Right lobe of liver (tissue), 6 donors: ENCODE data around the gene AKNA. TPM values are rescaled to one million over a fixed set of nuclear protein-coding genes. Genes with fewer than 3 reads are reported as not detected.

Source experiments
- ATAC-seq, 4 donors: fragments of 200-7000 bp; cut with Tn5 transposase; one replicate each; pipeline ENCODE4 v1.9.1; 2020; ENCODE audit warnings: mild to moderate bottlenecking in 4 of 4, moderate library complexity in 4 of 4
- DNase-seq, 3 donors: peaks; one replicate each; pipeline ENCODE4 v3.0.0-alpha.2; 2020
- H3K27ac ChIP-seq, 3 donors: fragments of 200-600 bp; one replicate each; pipeline ENCODE4 v1.8.0; 2022
- H3K27me3 ChIP-seq, 2 donors: fragments of 200-600 bp; one replicate each; pipeline ENCODE4 v1.8.0; 2022
- H3K36me3 ChIP-seq, 4 donors: fragments of 200-600 bp; sonication (generic) in 1 of 4; one replicate each; pipeline versions ENCODE4 v1.5.1 to v1.8.0; 2017 to 2022; ENCODE audit warnings: control low read depth in 1 of 4
- H3K4me1 ChIP-seq, 4 donors: fragments of 200-600 bp; sonication (generic) in 1 of 4; one replicate each; pipeline versions ENCODE4 v1.5.1 to v1.8.0; 2017 to 2022; ENCODE audit warnings: control low read depth in 1 of 4
- H3K4me3 ChIP-seq, 3 donors: fragments of 200-600 bp; one replicate each; pipeline ENCODE4 v1.8.0; 2022
- H3K9me3 ChIP-seq, 4 donors: fragments of 200-600 bp; sonication (generic) in 1 of 4; one replicate each; pipeline versions ENCODE4 v1.5.1 to v1.8.0; 2017 to 2022; ENCODE audit warnings: control low read depth in 1 of 4
- POLR2A ChIP-seq: fragments of 450-650 bp; IDR thresholded peaks from one replicate; pipeline ENCODE4 v1.6.1; 2017; ENCODE audit warnings: antibody characterized with exemption, mild to moderate bottlenecking
- WGBS: methylation state at CpG from one replicate; pipeline ENCODE4 v1.1.6; 2018; ENCODE audit warnings: low coverage, low lambda C conversion rate; ENCODE audit not compliant: insufficient coverage; ENCODE audit errors: missing lambda C conversion rate; 5-methylcytosine and 5-hydroxymethylcytosine counted together
- intact Hi-C, 2 donors: fragments of 100-400 bp; cut with DNase I; formaldehyde crosslinking; loops; one replicate each; pipeline versions ENCODE4 v1.11.2 to v1.14.1; 2022
- total RNA-seq, 6 experiments: library from RNA; depleted of rRNA in 2 of 6; stranded (reverse); fragments of >200 nt in 2 of 6; fragmentation: NEBNext Ultra II Directional in 3 of 6; extraction: Animal tissue kit (Norgen Biotek cat#: 25700) in 3 of 6; gene quantifications; one replicate each; pipeline versions ENCODE4 v1.1.0 to v1.2.4, GENCODE V29; 2016 to 2023
- TF ChIP-seq, protein P1 (sequence below), 4 donors: fragments of 200-600 bp in 3 of 4; fragments of 450-650 bp in 1 of 4; IDR thresholded peaks; one replicate each; pipeline versions ENCODE4 v1.5.1 to v1.8.0; 2016 to 2022; ENCODE audit warnings: antibody characterized with exemption in 4 of 4, mild to moderate bottlenecking in 2 of 4
- donor health status: DM: no; HTN: yes; CAD: no.
- donor health status: DM: no; HTN: no; CAD: no.
- donor health status: DM: no; HTN: no; CAD: no.
- donor health status: DM: no; HTN: yes; CAD: no.
- donor health status: DM: no; HTN: yes; CAD: no.

The AKNA gene
- total RNA-seq, 6 experiments from 2014 or later, result 4.7 to 15.1 (median 9.8) TPM

DNA sequence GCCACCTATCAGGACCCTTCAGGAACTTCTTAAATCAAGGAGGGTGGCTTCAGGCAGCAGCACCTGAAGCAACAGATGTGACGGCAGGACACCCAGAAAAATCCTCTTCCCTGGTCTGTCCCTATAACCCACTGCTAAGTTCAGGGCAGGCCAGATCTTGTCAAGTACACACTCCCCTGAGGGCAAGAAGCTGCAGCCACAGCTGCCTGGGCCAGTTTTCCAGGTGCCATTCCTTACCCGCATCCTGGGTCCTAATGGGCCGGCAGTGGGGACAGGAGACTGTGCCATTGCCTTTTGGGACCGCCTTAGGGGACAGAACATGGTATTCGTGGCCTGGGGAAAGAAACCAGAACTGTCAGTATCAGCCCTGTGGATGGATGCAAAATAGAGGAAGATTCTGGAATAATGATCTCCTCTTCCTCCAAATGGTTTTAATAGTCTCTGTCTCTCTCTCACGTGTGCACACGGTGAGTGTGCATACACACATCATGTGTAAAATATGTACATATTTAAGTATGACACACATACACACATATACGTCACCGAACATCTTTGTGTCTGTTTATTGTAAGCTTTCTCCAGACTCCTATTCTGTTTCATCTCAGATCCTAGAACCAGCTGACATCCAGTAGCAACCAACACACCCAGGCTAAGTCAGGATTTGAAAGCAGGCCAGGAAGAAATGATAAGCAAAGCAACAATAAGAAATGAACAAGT lies 44.2 kb downstream of the AKNA start:
- intact Hi-C loops, result no loop called here
- no peak for ATAC-seq
- no peaks in the 10 kb centered on the region for H3K9me3 ChIP-seq
- H3K36me3 ChIP-seq, result peaks cover 7 to 80% (median 28%) of the 10 kb centered on the region in 4 donors
- DNase-seq, result no peak
- 91% methylated on average over 8 of the region's 9 CpGs for WGBS
- H3K4me3 ChIP-seq, result no peak overlapping the region
- no peak overlapping the region for H3K27ac ChIP-seq
- TF ChIP-seq, protein P1, sequence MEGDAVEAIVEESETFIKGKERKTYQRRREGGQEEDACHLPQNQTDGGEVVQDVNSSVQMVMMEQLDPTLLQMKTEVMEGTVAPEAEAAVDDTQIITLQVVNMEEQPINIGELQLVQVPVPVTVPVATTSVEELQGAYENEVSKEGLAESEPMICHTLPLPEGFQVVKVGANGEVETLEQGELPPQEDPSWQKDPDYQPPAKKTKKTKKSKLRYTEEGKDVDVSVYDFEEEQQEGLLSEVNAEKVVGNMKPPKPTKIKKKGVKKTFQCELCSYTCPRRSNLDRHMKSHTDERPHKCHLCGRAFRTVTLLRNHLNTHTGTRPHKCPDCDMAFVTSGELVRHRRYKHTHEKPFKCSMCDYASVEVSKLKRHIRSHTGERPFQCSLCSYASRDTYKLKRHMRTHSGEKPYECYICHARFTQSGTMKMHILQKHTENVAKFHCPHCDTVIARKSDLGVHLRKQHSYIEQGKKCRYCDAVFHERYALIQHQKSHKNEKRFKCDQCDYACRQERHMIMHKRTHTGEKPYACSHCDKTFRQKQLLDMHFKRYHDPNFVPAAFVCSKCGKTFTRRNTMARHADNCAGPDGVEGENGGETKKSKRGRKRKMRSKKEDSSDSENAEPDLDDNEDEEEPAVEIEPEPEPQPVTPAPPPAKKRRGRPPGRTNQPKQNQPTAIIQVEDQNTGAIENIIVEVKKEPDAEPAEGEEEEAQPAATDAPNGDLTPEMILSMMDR (IDR thresholded peaks at IDR 0.05), result no peak
- TF ChIP-seq POLR2A, result no peak
- no peaks in the 10 kb centered on the region for H3K4me1 ChIP-seq
- no peaks in the 10 kb centered on the region for H3K27me3 ChIP-seq

GRCh38 chr9:114342755-114343440 lies 44.9 kb downstream of the AKNA start:
- no peak for ATAC-seq
- Histone ChIP-seq H3K4me1 (no peaks in the 10 kb centered on the region), H3K27ac (no peak overlapping the region), H3K27me3 (no peaks in the 10 kb centered on the region), H3K36me3 (peaks cover 7 to 75% (median 25%) of the 10 kb centered on the region in 4 donors), H3K4me3 (no peak overlapping the region), H3K9me3 (no peaks in the 10 kb centered on the region)
- intact Hi-C loops, result no loop called here
- TF ChIP-seq POLR2A, result no peak
- TF ChIP-seq, protein P1 (IDR thresholded peaks at IDR 0.05), result no peak
- no peak for DNase-seq
- whole genome bisulfite sequencing, result 75% methylated on average over 3 of the region's 5 CpGs

DNA sequence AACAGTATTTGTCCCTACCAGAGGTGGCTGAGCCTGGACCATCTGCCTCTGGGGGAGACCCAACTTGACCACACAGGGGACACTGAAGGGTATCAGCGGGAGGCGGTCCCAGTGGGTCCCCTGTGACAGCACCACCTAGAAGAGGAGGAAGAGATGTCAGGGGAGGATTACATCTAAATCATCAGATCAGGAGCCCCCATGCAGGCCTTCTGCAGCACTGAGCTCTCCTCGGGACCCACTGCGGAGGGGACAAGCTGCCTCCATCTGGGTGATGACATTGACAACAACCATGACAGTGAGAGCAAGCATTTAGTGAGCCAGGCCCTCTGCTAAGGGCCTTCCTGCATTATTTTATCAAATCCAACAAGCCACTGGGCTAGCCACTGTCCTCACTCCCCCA lies 45.8 kb downstream of the AKNA start:
- H3K27ac ChIP-seq, result no peak overlapping the region
- 100% methylated on average over 1 of the region's 4 CpGs for WGBS
- peaks cover 7 to 70% (median 21%) of the 10 kb centered on the region in 4 donors for H3K36me3 ChIP-seq
- H3K4me3 ChIP-seq, result no peak overlapping the region
- DNase-seq (no peak), ATAC-seq (no peak)
- no peaks in the 10 kb centered on the region for H3K27me3 ChIP-seq
- H3K4me1 ChIP-seq, result no peaks in the 10 kb centered on the region
- intact Hi-C loops, result no loop called here
- no peaks in the 10 kb centered on the region for H3K9me3 ChIP-seq
- TF ChIP-seq, protein P1 (IDR thresholded peaks at IDR 0.05), result no peak
- no peak for TF ChIP-seq POLR2A

- intact Hi-C loops, result no loop called here
- ATAC-seq (no peak), DNase-seq (no peak)
- WGBS, result 77% methylated on average over 3 of the region's 12 CpGs
- no peak for TF ChIP-seq POLR2A
- H3K27ac ChIP-seq, result no peak overlapping the region
- H3K9me3 ChIP-seq, result no peaks in the 10 kb centered on the region
- H3K4me1 ChIP-seq, result no peaks in the 10 kb centered on the region
- no peaks in the 10 kb centered on the region for H3K27me3 ChIP-seq
- H3K4me3 ChIP-seq, result no peak overlapping the region
- peaks cover 0 to 69% (median 15%) of the 10 kb centered on the region in 4 donors for H3K36me3 ChIP-seq
Measured at GRCh38 chr9:114341152-114341830, 46.5 kb downstream of the AKNA start.
